HG03342 (cell line): ENCODE data around the gene ATRAID.
"Not testable (repeated sequence)": the region's sequence is repeated elsewhere in the genome, so short reads cannot be mapped to it uniquely, and the experiment has no call there.

Source experiments
- ATAC-seq: cut with Tn5 transposase; IDR thresholded peaks from one replicate; pipeline ENCODE4 v1.9.1; 2021; ENCODE audit warnings: mild to moderate bottlenecking, moderate library complexity; ENCODE audit not compliant: unreplicated experiment

Gene ATRAID

GRCh38 chr2:27211943-27212625 is at the start of gene ATRAID, which contains the start of gene SLC5A6:
TSS of gene ATRAID (plus strand) at chr2:27212041. CDS start at chr2:27212369, 328 bp downstream.
TSS of gene SLC5A6 (minus strand) at chr2:27212268. CDS start at chr2:27207650, 4,618 bp downstream.
- peak; percentile 76 for ATAC-seq

GRCh38 chr2:27162151-27163121 is 49.4 kb upstream of the ATRAID start:
- ATAC-seq, result no peak

DNA sequence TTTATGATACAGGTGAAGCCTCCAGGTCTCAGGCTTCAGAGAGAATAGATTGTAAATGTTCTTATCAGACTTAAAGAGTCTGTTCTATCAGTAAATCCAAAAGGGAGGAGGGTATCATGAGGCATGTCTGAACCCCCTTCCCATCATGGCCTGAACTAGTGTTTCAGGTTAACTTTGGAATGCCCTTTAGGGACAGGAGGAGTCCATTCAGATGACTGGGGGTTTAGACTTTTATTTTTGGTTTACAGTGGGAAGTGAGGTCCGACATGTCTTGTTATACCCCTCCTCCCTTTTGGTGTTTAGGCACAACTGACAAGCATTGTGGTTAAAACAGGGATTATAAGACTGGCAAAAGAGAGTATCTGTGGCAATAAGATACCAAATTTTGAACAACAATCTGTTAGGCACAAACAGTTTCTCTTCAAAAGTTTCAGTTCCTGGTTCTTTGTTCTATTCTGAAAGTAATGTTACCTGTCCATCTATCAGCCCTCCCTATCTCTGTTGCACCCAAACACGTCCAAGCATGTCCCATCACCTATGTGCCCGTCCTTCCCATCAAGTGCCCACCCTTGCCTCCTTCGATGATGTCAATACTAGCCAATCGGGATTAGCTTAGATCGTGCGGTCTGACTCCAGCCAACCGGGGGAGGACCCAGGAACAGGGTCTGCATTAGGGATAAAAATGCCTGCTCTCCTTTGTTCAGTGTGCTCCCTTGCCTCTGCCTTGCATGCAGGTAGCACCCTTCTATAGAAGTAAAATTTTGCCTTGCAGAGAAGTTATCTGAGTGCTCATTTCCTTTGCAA is 46.7 kb upstream of the ATRAID start:
- no peak for ATAC-seq

- no peak for ATAC-seq
These were observed 41.1 kb upstream of the ATRAID start for GRCh38 chr2:27170581-27171337.

DNA sequence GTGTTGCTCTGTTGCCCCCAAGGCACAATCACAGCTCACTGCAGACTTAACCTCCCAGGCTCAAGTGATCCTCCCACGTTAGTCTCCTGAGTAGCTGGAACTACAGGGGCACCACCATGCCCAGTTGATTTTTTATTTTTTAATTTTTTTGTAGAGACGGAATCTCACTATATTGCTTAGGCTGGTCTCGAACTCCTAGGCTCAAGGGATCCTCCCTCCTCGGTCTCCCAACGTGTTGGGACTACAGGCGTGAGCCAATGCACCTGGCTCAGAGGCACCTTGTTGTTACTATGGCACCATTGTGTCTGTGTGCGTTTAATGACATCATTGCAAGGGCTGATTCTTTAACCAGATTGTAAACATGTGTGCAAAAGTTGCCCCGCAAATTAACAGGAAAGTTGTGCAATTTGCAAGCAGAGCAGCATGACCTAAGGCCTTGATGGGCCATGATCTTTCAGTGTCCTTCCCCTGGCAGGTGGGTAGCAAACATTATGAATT is 40.4 kb upstream of the ATRAID start:
- ATAC-seq, result no peak

DNA sequence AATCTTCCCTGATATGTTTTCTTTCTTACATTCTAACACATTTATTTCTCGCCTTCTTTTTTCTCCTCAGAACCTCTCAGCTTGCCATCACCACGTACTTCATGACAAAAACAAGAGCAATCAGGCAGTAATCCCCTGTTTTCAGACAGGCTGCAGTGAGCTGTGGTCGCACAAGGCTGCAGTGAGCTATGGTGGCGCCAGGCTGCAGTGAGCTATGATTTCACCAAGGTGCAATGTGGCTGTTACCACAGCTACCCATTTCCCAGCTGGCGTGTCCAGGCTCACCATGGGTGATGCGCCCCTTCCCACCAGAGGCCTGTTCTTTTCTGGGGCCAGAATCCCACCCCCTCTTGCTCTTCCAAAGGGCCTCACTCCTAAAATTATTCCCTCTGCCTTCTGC is 37.2 kb upstream of the ATRAID start:
- ATAC-seq, result no peak

DNA sequence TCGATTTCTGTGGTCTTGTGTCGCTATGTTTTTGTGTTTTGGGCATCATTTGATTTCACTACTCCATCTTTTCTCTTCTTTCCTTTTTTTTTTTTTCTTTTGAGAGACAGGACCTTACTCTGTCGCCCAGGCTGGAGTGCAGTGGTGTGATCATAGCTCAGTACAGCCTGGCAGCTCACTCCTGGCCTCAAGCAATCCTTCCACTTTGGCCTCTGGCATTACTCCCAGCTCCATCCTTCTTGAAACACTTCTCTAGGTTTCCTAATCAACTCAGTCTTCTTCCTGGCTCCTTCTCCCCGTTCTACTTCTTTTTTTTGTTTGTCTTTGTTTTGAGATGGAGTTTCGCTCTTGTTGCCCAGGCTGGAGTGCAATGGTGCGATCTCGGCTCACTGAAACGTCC is 36.5 kb upstream of the ATRAID start:
- ATAC-seq, result no peak

DNA sequence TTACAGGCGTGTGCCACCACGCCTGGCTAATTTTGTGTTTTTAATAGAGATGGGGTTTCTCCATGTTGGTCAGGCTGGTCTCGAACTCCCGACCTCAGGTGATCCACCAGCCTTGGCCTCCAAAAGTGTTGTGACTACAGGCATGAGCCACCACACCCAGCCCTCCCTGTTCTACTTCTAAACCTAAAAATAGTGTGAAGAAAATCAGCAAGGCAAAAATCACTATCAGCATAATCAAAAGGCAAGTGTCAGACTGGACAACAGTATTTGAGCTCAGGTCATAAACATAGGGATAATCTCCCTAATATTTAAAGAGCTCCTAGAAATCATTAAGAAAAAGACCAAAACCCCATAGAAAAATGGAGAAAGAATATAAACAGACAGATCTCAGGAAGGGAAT is 36.1 kb upstream of the ATRAID start:
- ATAC-seq, result not testable (repeated sequence)

DNA sequence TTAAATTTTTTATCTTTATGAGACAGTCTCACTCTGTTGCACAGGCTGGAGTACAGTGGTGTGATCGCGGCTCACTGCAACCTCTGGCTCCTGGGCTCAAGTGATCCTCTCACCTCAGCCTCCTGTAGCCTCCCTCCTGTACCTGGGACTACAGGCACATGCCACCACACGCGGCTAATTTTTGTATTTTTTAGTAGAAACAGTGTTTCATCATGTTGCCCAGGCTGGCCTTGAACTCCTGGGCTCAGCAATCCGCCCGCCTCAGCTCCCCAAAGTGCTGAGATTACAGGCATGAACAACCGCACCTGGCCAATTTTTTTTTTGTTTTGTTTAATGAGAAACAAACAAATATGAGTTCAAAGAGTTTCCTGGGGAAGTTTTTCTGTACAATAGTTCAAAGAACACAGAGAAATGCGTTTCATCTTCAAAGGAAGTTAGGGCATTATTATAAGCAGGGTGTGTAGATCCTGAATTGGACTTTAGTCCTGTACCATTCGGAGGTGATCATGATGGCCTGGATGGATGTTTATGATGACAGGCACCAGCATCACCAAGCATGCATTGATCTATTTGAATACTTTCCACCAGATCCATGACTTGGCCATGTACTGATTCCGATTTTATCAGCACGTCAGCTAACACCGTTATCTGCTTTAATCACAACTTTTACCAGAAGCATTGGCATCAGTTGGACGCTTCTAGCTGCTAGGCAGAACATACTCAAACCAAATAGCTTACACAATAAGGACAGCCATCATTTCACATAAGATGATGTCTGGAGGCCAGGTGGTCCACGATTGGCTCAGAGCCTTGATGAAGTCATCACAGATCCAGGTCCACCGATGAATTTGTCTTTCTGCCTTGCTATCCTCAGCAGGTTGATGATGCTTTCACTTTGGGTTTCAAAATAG is 34.1 kb upstream of the ATRAID start:
- ATAC-seq, result no peak

DNA sequence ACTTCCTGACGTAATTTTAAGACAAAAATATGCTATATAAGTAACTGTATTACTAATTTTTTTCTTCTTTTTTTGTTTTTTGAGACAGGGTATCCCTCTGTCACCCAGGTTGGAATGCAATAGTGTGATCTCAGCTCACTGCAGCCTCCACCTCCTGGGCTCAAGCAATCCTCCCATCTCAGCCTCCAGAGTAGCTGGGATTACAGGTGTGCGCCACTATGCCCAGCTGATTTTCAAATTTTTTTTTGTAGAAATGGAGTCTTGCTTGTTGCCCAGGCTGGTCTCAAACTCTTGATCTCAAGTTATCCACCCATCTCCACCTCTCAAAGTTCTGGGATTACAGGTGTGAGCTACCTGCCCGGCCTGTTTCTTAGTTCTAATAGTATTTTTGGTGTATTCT is 33.4 kb upstream of the ATRAID start:
- no peak for ATAC-seq

DNA sequence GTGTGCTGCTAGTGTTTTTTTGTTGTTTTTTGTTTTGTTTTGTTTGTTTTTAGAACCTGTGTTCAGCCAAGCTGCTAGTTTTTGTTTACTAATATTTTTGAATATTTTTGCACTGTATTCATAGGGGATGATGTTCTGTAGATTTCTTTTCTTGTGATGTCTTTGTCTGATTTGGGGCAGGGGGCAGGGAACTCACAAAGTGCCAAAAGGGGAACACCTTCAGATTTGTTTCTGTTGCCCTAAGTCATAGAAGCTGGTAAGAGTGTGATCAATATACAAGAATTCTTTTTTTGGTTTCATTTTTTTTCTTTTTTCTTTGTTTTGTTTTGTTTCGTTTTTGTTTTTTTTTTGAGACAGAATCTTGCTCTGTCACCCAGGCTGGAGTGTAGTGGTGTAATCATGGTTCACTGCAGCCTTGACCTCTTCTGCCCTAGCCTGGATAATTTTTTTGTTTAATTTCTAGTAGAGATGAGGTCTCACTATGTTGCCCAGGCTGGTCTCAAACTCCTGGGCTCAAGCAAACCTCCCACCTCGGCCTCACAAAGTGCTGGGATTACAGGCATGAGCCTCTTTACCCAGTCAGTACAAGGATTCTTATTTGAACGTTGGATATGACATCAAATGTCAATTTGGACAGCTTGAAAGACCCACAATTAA is 32.4 kb upstream of the ATRAID start:
- ATAC-seq, result no peak

GRCh38 chr2:27182346-27182745 is 29.5 kb upstream of the ATRAID start:
- ATAC-seq, result no peak

DNA sequence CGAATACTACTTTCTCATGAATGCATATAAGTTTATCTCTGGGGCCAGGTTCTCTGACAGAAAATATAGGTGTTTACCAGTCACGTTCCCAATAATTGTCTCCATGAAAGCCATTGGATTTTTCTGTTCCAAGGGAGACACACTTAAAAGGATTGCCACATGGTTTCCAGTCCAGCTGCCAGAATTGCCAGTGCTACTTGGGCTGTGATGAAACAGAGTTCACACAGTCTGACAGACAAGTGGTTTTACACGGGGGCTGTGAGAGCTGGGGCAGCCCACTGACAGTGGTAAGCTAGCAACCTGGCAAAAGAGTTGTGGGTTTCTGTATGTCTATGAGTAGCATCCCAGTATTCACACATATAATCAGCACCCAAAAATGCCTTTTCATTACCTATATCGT is 27.7 kb upstream of the ATRAID start:
- ATAC-seq, result no peak

DNA sequence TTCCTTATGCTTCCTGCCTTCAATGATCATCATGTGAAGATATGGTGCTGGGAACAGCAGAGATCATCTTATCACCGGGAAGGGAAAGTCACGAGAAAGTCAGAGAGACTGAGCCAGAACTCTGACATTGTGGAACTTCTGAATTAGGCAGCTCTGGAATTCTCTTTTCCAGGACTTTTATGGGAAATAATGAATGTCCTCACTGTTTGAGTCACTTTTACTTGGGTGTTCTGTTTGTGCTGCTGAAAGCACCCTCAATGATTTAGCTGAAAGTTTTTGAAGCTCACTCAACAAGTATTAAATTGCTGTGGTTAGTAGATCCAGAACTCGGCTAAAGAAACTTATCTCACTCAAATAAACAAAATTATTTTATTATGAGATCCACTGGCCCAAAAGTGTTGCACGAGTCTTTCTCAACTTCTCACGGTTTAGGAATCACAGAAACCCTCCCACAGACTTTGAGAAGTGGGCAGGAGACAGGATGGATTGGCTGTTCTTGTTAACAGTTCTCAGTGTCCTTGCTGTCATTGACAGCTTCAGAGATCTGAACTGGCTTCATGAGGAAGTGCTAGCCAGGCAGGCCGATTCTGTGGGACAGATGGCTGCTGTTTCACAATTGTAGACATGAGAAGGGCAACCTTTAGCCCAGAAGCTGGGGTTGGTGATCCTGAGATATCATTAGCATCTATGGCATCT is 26.4 kb upstream of the ATRAID start:
- no peak for ATAC-seq

DNA sequence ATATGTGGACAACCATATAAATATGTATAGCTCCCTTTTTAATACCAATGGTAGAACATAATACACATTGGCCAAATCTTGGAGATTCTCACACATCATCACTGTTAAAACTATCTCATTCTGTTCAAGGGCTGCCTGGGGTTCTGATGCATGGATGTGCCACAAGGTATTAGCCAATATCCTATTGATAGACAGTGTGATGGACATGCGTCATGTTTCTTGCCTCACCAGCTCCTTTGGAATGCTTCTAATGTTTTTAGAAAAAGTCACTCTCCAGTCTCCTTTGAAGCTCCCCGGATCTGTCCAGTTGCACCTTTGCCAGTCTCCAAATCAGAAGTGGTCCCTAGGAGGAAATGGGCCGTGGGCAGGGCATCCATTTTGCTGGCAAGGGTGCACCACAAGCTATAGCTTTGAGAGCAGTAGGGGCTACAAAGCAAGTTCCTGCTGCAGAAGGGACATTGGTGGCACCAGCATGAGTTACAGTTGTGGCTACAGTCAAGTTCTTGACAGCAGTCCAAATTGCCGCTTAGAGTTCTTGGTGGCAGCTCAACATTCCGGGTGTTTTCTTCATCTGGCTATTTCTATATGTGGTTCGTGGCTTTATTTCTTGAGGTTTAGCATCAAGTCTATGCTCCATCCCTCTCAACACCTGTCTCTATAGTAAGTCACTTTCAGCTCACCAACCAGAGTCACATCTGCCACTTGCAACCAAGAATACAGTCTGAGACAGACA is 25.1 kb upstream of the ATRAID start:
- ATAC-seq, result no peak

DNA sequence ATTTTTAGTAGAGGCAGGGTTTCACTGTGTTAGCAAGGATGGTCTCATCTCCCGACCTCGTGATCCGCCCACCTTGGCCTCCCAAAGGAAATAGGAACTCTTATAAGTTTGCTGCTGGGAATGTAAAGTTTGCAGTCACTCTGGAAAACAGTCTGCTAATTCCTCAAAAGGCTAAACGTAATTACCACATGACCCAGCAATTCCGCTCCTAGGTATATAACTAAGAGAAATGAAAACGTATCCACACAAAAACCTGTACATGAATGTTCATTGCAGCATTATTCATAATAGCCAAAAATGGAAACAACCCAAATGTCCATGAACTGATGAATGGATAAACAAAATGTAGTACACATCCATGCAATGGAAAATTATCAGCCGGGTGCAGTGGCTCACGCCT is 21.9 kb upstream of the ATRAID start:
- no peak for ATAC-seq

DNA sequence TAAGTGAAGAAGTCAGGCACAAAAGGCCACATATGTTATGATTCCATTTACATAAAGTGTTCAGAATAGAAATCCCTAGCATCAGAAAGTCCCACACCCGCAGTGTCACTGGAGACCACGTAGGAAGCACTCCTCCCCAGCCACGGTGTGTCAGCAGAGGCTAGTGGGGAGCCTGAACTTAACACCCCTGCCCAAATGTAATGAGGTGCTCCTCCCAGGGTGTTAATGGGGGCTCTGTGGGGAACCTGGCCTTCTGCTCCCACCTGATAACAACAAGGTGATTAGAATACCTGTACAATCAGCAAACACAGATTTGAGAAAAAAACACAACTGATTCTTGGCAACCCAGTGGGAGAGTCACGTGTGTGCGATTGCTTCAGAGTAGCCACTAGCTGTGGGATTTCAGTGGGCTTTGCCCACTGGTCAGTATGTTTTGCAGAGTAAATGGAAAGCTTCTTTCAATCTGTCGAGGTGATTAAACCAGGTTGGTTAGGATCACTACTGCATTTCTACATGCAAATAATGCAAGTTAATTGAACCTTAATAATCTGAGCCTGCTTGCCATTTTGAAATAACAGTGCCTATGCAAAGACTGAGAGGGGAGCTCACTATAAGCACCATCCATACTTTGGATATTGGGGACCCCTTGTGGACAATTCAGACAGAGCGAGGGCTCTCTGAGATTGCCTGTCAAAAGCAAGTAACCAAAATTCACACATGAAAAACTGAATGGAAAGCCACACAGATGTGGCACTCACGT is 20.6 kb upstream of the ATRAID start:
- ATAC-seq, result no peak
